Heart right ventricle (tissue), 16 donors: ENCODE data around the gene LRRC43. TPM values are rescaled to one million over a fixed set of nuclear protein-coding genes. Genes with fewer than 3 reads are reported as not detected.

ENCODE experiments used
- ATAC-seq, 8 donors: fragments of 200-7000 bp; cut with Tn5 transposase; one replicate each; pipeline ENCODE4 v1.9.1; 2020; ENCODE audit warnings: mild to moderate bottlenecking in 8 of 8, moderate library complexity in 8 of 8, moderate number of reproducible peaks in 1 of 8
- DNase-seq, 2 donors: peaks; one replicate each; pipeline ENCODE4 v3.0.0-alpha.2; 2020
- H3K27ac ChIP-seq, 10 donors: fragments of 200-600 bp; sonication (generic) in 2 of 10; one replicate each; pipeline versions ENCODE4 v1.5.0 to v1.8.0; 2020 to 2022; ENCODE audit warnings: mild to moderate bottlenecking in 3 of 10
- H3K27me3 ChIP-seq, 7 donors: fragments of 200-600 bp; one replicate each; pipeline ENCODE4 v1.8.0; 2021 to 2022; ENCODE audit warnings: mild to moderate bottlenecking in 2 of 7
- H3K36me3 ChIP-seq, 9 donors: fragments of 200-600 bp; sonication (generic) in 1 of 9; one replicate each; pipeline versions ENCODE4 v1.5.0 to v1.8.0; 2020 to 2022; ENCODE audit warnings: mild to moderate bottlenecking in 2 of 9
- H3K4me1 ChIP-seq, 9 donors: fragments of 200-600 bp; sonication (generic) in 1 of 9; one replicate each; pipeline versions ENCODE4 v1.5.0 to v1.8.0; 2020 to 2022; ENCODE audit warnings: mild to moderate bottlenecking in 4 of 9
- H3K4me3 ChIP-seq, 10 donors: fragments of 200-600 bp; sonication (generic) in 2 of 10; one replicate each; pipeline versions ENCODE4 v1.5.0 to v1.8.0; 2020 to 2022; ENCODE audit warnings: mild to moderate bottlenecking in 7 of 10, moderate library complexity in 2 of 10
- H3K9me3 ChIP-seq, 11 donors: fragments of 200-600 bp in 10 of 11; sonication (generic) in 2 of 11; one replicate each; pipeline versions ENCODE4 v1.5.0 to v1.8.0; 2013 to 2022; ENCODE audit warnings: mild to moderate bottlenecking in 2 of 11, control low read depth in 1 of 11, moderate library complexity in 1 of 11
- CTCF ChIP-seq, 9 donors: fragments of 200-600 bp; sonication (generic) in 2 of 9; IDR thresholded peaks; one replicate each; pipeline versions ENCODE4 v1.5.0 to v1.8.0; 2021 to 2022; ENCODE audit warnings: antibody characterized with exemption in 9 of 9, mild to moderate bottlenecking in 5 of 9, moderate library complexity in 1 of 9
- WGBS, 2 donors: extraction: QIAGEN DNeasy Blood & Tissue Kit; methylation state at CpG; one replicate each; pipeline ENCODE4 v1.1.7; 2013; ENCODE audit warnings: inconsistent platforms in 1 of 2; 5-methylcytosine and 5-hydroxymethylcytosine counted together
- intact Hi-C, 10 donors: fragments of 100-400 bp; cut with DNase I; formaldehyde crosslinking; loops; one replicate each; pipeline versions ENCODE4 v1.11.1 to v1.14.2; 2022
- polyA plus RNA-seq, 2 donors: library from polyadenylated mRNA; stranded (reverse); fragments of 200-250 nt; gene quantifications; one replicate each; pipeline ENCODE4 v1.2.3, GENCODE V29; 2013
- total RNA-seq, 10 donors: library from RNA; stranded (reverse); fragmentation: NEBNext Ultra II Directional in 3 of 10; extraction: Animal tissue kit (Norgen Biotek cat#: 25700) in 3 of 10; gene quantifications; one replicate each; pipeline versions ENCODE4 v1.2.1 to v1.2.4, GENCODE V29; 2021 to 2023
- donor health status: Arrhythmogenic right ventricular cardiomyopathy.
- donor health status: ischemic (EF 13 %, LVEDD 7.1; RV severe dilation, severe dysfunction).
- donor health status: healthy with polysubstance abuse.
- donor health status: DM: no; HTN: yes; CAD: no.
- donor health status: DM: no; HTN: no; CAD: no.
- donor health status: ischemic (EF 25% LVEDD 6.9; RV normal size, moderate dysfunction).
- donor health status: ischemic (EF 25% LVEDD 5.7; RV mildly dilated, moderate dysfunction).
- donor health status: healthy.
- donor health status: DM: yes; HTN: yes; CAD: no.
- donor health status: Ischemic cardiomyopathy.
- donor health status: ischemic (EF 35%, LVEDD 5.7; RV mildly dilated, moderate dysfunction).
- donor health status: nonischemic (EF 11% LVEDD 7.7; RV severe dilation, severe dysfunction).
- donor health status: DM: yes; HTN: yes; CAD: no.
- donor health status: PGD.
- donor health status: ischemic (EF 29% LVEDD 5.4; RV normal size, mild dysfunction).
- donor health status: nonischemic (EF 23%, LVEDD 6.1; RV moderate dilation, normal function).

Gene LRRC43
- total and polyA plus RNA-seq, 12 donors = 0.07 to 1.6 (median 0.72) TPM; not detected in 2

DNA sequence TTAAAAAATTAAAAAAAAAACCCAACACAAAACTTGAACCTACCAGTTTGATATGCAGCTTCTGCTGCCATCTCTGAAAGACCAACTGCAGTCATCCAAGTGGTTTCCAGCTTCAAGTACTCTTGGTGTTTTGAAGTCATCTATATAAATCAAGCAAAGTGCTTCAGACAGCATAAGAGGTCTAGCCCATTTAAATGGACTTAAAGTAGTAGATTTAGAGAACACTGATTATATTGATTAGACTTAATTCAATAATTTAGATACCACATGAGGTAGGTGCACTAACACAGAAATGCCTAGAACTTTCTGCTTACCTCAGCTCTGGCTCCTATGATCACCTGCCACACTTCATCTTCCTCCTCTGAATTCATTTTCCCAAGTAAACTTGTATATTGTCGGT is 33.5 kb downstream of the LRRC43 start:
- intact Hi-C loops = no loop called here
- TF ChIP-seq CTCF (IDR thresholded peaks at IDR 0.05) = no peak
- no peaks in the 10 kb centered on the region for H3K27me3 ChIP-seq
- H3K36me3 ChIP-seq = peaks cover 0 to 100% (median 73%) of the 10 kb centered on the region in 9 donors
- H3K9me3 ChIP-seq = no peaks in the 10 kb centered on the region
- DNase-seq = no peak
- no peaks in the 10 kb centered on the region for H3K4me1 ChIP-seq
- 98 to 100% methylated on average over 1 of the region's 1 CpG for WGBS, 2 donors
- no peak for ATAC-seq
- no peak overlapping the region for H3K27ac ChIP-seq
- H3K4me3 ChIP-seq = no peak overlapping the region

- DNase-seq (peak; percentile 100), ATAC-seq (peak; percentile 97 to 99 (median 98))
- intact Hi-C loops = no loop called here
- no peak for TF ChIP-seq CTCF (IDR thresholded peaks at IDR 0.05)
- H3K27me3 ChIP-seq = no peaks in the 10 kb centered on the region
- no peaks in the 10 kb centered on the region for H3K9me3 ChIP-seq
- WGBS, 2 donors = 0% methylated on average over 71 to 74 of the region's 74 CpGs
- peak within 1 kb of the TSS; percentile 67 to 97 (median 89) for H3K4me3 ChIP-seq
- peaks cover 0 to 63% (median 28%) of the 10 kb centered on the region in 9 donors for H3K36me3 ChIP-seq
- H3K27ac ChIP-seq = peak within 1 kb of the TSS; percentile 91 to 97 (median 95)
- H3K4me1 ChIP-seq = peaks cover 10 to 35% (median 26%) of the 10 kb centered on the region in 9 donors
Observed at GRCh38 chr12:122225683-122226365, 42.9 kb downstream of the LRRC43 start, which contains the start of gene DIABLO. DIABLO (minus strand) TSS chr12:122226052; CDS start chr12:122226014, 38 bp downstream.

- no peak for ATAC-seq
- H3K27ac ChIP-seq = peak overlapping the region in 4 of 10 donors; percentile 54 to 97 (median 58)
- TF ChIP-seq CTCF (IDR thresholded peaks at IDR 0.05) = no peak
- peaks cover 10 to 35% (median 26%) of the 10 kb centered on the region in 9 donors for H3K4me1 ChIP-seq
- no peaks in the 10 kb centered on the region for H3K9me3 ChIP-seq
- DNase-seq = no peak
- H3K4me3 ChIP-seq = peak overlapping the region in 9 of 10 donors; percentile 30 to 94 (median 79)
- H3K27me3 ChIP-seq = no peaks in the 10 kb centered on the region
- H3K36me3 ChIP-seq = peaks cover 0 to 63% (median 36%) of the 10 kb centered on the region in 9 donors
- 8 to 9% methylated on average over 43 to 55 of the region's 55 CpGs for WGBS, 2 donors
- intact Hi-C loops = no loop called here
Observed at GRCh38 chr12:122226366-122227125, 43.6 kb downstream of the LRRC43 start.

DNA sequence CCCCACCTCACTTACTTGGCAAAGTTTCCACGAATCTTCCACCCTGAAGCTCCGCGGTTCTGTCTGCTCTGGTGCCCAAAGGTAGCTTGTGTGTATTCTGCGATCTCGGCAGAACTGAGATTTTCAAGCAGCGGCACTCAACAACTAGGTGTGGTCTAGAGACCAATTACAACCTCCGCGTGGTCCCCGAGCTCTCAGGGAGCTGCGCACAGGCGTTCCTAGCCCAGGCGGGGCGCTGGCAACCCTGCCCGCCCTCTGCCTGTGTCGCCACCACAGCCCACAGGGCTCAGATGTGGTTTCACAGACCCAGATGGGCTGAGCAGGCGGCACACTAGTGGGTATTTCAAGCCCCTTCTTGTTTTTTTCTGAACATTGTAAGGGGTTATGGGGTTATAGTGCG is 44.4 kb downstream of the LRRC43 start:
- Histone ChIP-seq H3K9me3 (no peaks in the 10 kb centered on the region), H3K4me3 (no peak overlapping the region), H3K36me3 (peaks cover 0 to 63% (median 42%) of the 10 kb centered on the region in 9 donors), H3K4me1 (peaks cover 10 to 35% (median 26%) of the 10 kb centered on the region in 9 donors), H3K27ac (no peak overlapping the region), H3K27me3 (no peaks in the 10 kb centered on the region)
- WGBS, 2 donors = 92 to 95% methylated on average over 17 of the region's 17 CpGs
- ATAC-seq (no peak), DNase-seq (no peak)
- intact Hi-C loops = no loop called here
- TF ChIP-seq CTCF (IDR thresholded peaks at IDR 0.05) = no peak
